Keratinocyte (primary cell): ENCODE data around the gene HADH.

Experiments used
- CTCF ChIP-seq, 3 experiments: IDR thresholded peaks in 1 of 3; conservative IDR thresholded peaks in 1 of 3; optimal IDR thresholded peaks in 1 of 3; 2 replicates in 2 of 3; 3 replicates in 1 of 3; pipeline versions ENCODE3 to v1.5.1; 2011; ENCODE audit warnings: low read length in 3 of 3, mild to moderate bottlenecking in 3 of 3, moderate library complexity in 2 of 3, control low read depth in 1 of 3, inconsistent platforms in 1 of 3; ENCODE audit not compliant: insufficient read depth in 2 of 3; ENCODE audit errors: extremely low read depth in 1 of 3
- EZH2 ChIP-seq: IDR thresholded peaks from one replicate; pipeline ENCODE4 v1.6.1; 2012; ENCODE audit warnings: inconsistent platforms, mild to moderate bottlenecking, low read length, moderate library complexity

GRCh38 chr4:108051343-108051742, 61.7 kb downstream of the HADH start:
- TF ChIP-seq CTCF (optimal IDR thresholded peaks at IDR 0.05 in 1 of 3, IDR thresholded peaks at IDR 0.05 in 1 of 3, conservative IDR thresholded peaks at IDR 0.05 in 1 of 3; ENCODE audit: extremely low read depth in 1 of 3, insufficient read depth in 2 of 3, low read length in 3 of 3): no peak
- TF ChIP-seq EZH2: no peak
